Measurements from ENCODE around the gene UFD1. TPM values are rescaled to one million over a fixed set of nuclear protein-coding genes. Genes with fewer than 3 reads are reported as not detected.

The UFD1 gene
- total RNA-seq, 1 experiment from 2014 or later, result 74.4 TPM

DNA sequence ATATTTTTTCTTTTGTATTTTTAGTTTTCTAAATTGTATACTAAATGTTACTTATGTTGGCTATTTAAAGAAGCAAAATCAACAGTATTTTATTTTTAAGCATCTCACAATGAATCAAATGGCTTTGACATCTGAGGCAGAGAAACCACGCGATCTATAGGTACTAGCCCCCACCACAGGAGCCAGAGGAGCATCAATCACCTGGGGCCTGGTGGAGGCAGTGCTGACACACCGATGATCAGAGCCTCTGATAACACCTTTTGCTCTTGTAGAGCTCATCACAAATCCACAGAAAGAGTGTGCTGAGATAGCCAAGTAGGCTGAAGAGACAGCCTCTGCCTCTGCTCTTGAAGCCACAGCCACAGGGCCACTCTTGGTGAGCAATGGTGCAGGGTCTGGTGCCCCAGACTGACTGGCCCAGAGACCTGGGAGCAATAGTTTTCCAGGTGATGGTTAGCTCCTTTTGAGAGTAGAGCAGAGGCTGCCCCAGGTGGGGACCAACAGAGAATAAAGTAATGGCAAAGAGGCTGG, 72.6 kb downstream of the UFD1 start:
- no CpG with 5 or more reads among the region's 3 CpGs for WGBS (ENCODE audit: extremely low coverage, insufficient read length, low lambda C conversion rate)
- H3K14ac ChIP-seq (ENCODE audit: insufficient read depth, low read length), result no peak overlapping the region
- H3K79me1 ChIP-seq (ENCODE audit: insufficient read depth, low read depth, low read length, poor library complexity, severe bottlenecking), result no peaks in the 10 kb centered on the region
- H2BK5ac ChIP-seq (ENCODE audit: insufficient read length, low read length), result no peak overlapping the region
- H2BK120ac ChIP-seq (ENCODE audit: low read depth, low read length, poor library complexity, severe bottlenecking), result no peak overlapping the region
- no peak overlapping the region for H3K4ac ChIP-seq (ENCODE audit: low read depth, low read length)
- H3K23me2 ChIP-seq (ENCODE audit: insufficient read length, low read depth, low read length, poor library complexity, severe bottlenecking), result no peaks in the 10 kb centered on the region
- no peak overlapping the region for H2BK15ac ChIP-seq (ENCODE audit: low read depth, low read length)
- no peak overlapping the region for H2AK5ac ChIP-seq (ENCODE audit: insufficient read length, low read length)
- H3K27ac ChIP-seq (ENCODE audit: insufficient read length, low read depth, low read length), result no peak overlapping the region
- Mint-ChIP-seq H3K4me3 (no peak overlapping the region; a peak in 1 of 5 replicates), H3K27ac (no peak overlapping the region; a peak in 2 of 7 replicates), H3K36me3 (ENCODE audit: insufficient read depth in 1 of 3, low read depth in 3 of 3) (peaks cover 37 to 73% (median 51%) of the 10 kb centered on the region in 3 experiments; a peak in 6 of 7 replicates), H3K9me3 (no peaks in the 10 kb centered on the region), H3K27me3 (ENCODE audit: low read depth) (no peaks in the 10 kb centered on the region), H3K4me1 (no peaks in the 10 kb centered on the region)
- H3K79me2 ChIP-seq (ENCODE audit: insufficient read depth, low read length), result no peaks in the 10 kb centered on the region; the same call in 1 of the 2 replicates
- TF ChIP-seq, protein P1, sequence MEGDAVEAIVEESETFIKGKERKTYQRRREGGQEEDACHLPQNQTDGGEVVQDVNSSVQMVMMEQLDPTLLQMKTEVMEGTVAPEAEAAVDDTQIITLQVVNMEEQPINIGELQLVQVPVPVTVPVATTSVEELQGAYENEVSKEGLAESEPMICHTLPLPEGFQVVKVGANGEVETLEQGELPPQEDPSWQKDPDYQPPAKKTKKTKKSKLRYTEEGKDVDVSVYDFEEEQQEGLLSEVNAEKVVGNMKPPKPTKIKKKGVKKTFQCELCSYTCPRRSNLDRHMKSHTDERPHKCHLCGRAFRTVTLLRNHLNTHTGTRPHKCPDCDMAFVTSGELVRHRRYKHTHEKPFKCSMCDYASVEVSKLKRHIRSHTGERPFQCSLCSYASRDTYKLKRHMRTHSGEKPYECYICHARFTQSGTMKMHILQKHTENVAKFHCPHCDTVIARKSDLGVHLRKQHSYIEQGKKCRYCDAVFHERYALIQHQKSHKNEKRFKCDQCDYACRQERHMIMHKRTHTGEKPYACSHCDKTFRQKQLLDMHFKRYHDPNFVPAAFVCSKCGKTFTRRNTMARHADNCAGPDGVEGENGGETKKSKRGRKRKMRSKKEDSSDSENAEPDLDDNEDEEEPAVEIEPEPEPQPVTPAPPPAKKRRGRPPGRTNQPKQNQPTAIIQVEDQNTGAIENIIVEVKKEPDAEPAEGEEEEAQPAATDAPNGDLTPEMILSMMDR (conservative IDR thresholded peaks at IDR 0.05), result no peak
- no peak overlapping the region for H3T11ph ChIP-seq (ENCODE audit: low read length)
- H3K9ac ChIP-seq (ENCODE audit: extremely low read depth, insufficient read length, low read length), result no peak overlapping the region
- no peak overlapping the region for H4K5ac ChIP-seq (ENCODE audit: insufficient read length, low read depth, low read length)
- H3K27me3 ChIP-seq (ENCODE audit: insufficient read depth, low read length), result no peaks in the 10 kb centered on the region
- no peak overlapping the region for H3K23ac ChIP-seq (ENCODE audit: insufficient read length, low read depth, low read length)
- no peaks in the 10 kb centered on the region for H3K4me1 ChIP-seq (ENCODE audit: insufficient read depth, low read length)
- H4K20me1 ChIP-seq (ENCODE audit: control insufficient read depth, insufficient read depth, insufficient read length), result no peaks in the 10 kb centered on the region
- H2AFZ ChIP-seq (ENCODE audit: low read length), result no peak overlapping the region
- no peak overlapping the region for H2BK12ac ChIP-seq (ENCODE audit: insufficient read length, low read depth, low read length)
- no peak for DNase-seq
- no peak overlapping the region for H3K4me2 ChIP-seq (ENCODE audit: insufficient read depth, insufficient read length, low read length)
- H3K56ac ChIP-seq (ENCODE audit: insufficient read length, low read depth, low read length), result no peak overlapping the region
- H3K9me3 ChIP-seq (ENCODE audit: control insufficient read depth, low read depth, low read length), result no peaks in the 10 kb centered on the region
- H4K8ac ChIP-seq (replicated peaks; ENCODE audit: insufficient read length, low read depth, low read length), result no peak overlapping the region
- no peak overlapping the region for H4K91ac ChIP-seq (ENCODE audit: insufficient read length, low read depth, low read length)
- no peak overlapping the region for H3K18ac ChIP-seq (ENCODE audit: insufficient read length, low read depth, low read length)
- H2BK20ac ChIP-seq (ENCODE audit: low read depth, low read length, poor library complexity, severe bottlenecking), result no peak overlapping the region

Data from H9 (cell line).